Measurements from ENCODE around the gene WNT10A. TPM values are rescaled to one million over a fixed set of nuclear protein-coding genes. Genes with fewer than 3 reads are reported as not detected.

WNT10A gene
- total and polyA plus RNA-seq, 9 of the 15 experiments (the other 6 are each of a cell fraction or from before 2014, with no cell fraction given) = not detected

- no peak for TF ChIP-seq RERE (CRISPR knock-in tag; IDR thresholded peaks at IDR 0.05; ENCODE audit: borderline replicate concordance)
- TF ChIP-seq ZNF311 (CRISPR knock-in tag; IDR thresholded peaks at IDR 0.05) = no peak
- no peak for TF ChIP-seq CREB5 (CRISPR knock-in tag; IDR thresholded peaks at IDR 0.05)
- TF ChIP-seq NCOA1 (IDR thresholded peaks at IDR 0.05; ENCODE audit: low read depth) = no peak
Measured at GRCh38 chr2:218890369-218890768, 9.7 kb downstream of the WNT10A start (continued).

Measured in K562 (cell line).